BJ (cell line): ENCODE results near the gene GRAMD2B. TPM values are rescaled to one million over a fixed set of nuclear protein-coding genes. Genes with fewer than 3 reads are reported as not detected.
A peak's percentile ranks its signal among the peaks of the same experiment; 100 is the strongest.

Source experiments
- CTCF ChIA-PET: fragments of 350-600 bp; formaldehyde crosslinking; extraction: SDS; loops from one replicate; lab custom pipeline; 2021; ENCODE audit warnings: antibody characterized with exemption, inconsistent platforms; lab: Yijun Ruan, JAX
- POLR2A ChIA-PET: fragments of 300-600 bp; sonication (Branson Sonifier 250); formaldehyde crosslinking; extraction: SDS; loops from one replicate; lab custom pipeline; 2021; ENCODE audit warnings: antibody characterized with exemption; lab: Charles Lee
- DNase-seq: peaks from one replicate; pipeline ENCODE4 v3.0.0-alpha.2; 2011; ENCODE audit warnings: low read depth
- H3K27me3 ChIP-seq: 2 replicates; pipeline ENCODE4 v1.6.0; 2011; ENCODE audit warnings: low read length; ENCODE audit not compliant: control insufficient read depth, insufficient read depth
- H3K36me3 ChIP-seq: 2 replicates; pipeline ENCODE4 v1.5.1; 2011; ENCODE audit warnings: low read length; ENCODE audit not compliant: control insufficient read depth, insufficient read depth
- H3K4me3 ChIP-seq: 2 replicates; pipeline ENCODE4 v1.5.1; 2011; ENCODE audit warnings: low read depth, mild to moderate bottlenecking, control low read depth, low read length
- polyA plus RNA-seq: library from polyadenylated mRNA; depleted of rRNA; stranded (reverse); fragments of >200 nt; gene quantifications from 2 replicates; pipeline ENCODE4 v1.2.3, GENCODE V29; 2011
- TF ChIP-seq, protein P1 (sequence below): IDR thresholded peaks from 2 replicates; pipeline ENCODE4 v1.5.1; 2011; ENCODE audit warnings: low read depth, mild to moderate bottlenecking, control low read depth, inconsistent platforms, low read length, moderate library complexity; ENCODE audit not compliant: insufficient read depth

Gene GRAMD2B
- polyA plus RNA-seq, 1 experiment = 77.9 TPM

DNA sequence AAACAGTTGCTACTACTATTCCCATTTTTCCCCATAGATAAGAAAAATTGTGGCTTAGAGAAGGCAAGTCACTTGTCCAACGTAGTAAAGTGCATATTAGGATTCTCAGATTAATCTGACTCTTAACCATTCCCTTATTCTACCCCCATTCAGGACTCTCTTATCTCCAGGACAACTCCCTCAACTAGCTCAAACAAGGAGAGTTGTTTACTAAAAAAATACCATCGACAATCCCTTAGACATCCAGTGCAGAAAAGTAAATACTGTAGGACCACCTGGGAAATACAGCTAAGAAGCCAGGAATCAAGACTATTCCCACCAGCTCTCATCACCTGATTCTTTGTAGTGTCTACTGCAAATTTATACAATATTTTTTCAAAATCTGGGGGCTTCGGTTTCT, 9.4 kb upstream of the GRAMD2B start:
- CTCF ChIA-PET = interaction anchor here (1.0 kb wide), 1 partner anchor 24 kb away, joined by 3 read pairs; no protein-coding TSS in a partner anchor
- no peaks in the 10 kb centered on the region for H3K27me3 ChIP-seq
- POLR2A ChIA-PET = no interaction called here

DNA sequence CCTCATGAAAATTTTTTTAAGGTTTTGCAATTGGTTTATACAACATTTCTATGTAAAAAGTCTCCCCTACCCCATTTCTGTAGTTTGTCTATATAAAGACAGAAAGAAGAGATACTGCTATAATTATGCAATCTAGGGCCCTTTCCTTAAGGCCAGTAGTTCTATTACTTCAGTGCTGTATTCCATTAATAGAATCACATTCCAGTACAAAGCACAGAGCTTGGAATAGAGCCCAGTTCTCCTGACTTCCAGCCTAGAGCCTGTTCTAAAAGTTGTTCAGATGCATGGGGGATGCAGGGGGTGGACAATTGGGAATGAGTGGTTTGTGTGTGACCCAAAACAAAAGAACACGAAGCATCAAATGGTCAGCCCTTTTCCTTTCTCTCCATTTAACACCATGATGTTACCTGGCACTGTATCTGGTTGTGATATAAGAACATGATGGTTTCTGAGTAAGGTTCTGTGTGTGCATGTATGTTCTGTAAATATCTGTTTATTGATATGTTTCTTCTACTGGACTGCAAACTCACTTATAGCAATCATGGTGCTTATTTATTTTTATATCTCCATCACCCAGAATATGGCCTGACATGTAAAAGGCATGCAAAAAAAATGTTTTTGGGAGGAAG, 8.2 kb upstream of the GRAMD2B start:
- Histone ChIP-seq H3K4me3 (no peak overlapping the region), H3K27me3 (no peaks in the 10 kb centered on the region), H3K36me3 (no peaks in the 10 kb centered on the region)
- ChIA-PET CTCF (no interaction called here), POLR2A (interaction anchor here (0.6 kb wide), 1 partner anchor 31 kb away, joined by 6 read pairs; no protein-coding TSS in a partner anchor)
- peak; percentile 44 for DNase-seq
- TF ChIP-seq, protein P1, sequence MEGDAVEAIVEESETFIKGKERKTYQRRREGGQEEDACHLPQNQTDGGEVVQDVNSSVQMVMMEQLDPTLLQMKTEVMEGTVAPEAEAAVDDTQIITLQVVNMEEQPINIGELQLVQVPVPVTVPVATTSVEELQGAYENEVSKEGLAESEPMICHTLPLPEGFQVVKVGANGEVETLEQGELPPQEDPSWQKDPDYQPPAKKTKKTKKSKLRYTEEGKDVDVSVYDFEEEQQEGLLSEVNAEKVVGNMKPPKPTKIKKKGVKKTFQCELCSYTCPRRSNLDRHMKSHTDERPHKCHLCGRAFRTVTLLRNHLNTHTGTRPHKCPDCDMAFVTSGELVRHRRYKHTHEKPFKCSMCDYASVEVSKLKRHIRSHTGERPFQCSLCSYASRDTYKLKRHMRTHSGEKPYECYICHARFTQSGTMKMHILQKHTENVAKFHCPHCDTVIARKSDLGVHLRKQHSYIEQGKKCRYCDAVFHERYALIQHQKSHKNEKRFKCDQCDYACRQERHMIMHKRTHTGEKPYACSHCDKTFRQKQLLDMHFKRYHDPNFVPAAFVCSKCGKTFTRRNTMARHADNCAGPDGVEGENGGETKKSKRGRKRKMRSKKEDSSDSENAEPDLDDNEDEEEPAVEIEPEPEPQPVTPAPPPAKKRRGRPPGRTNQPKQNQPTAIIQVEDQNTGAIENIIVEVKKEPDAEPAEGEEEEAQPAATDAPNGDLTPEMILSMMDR = no peak

More for the DNA sequence above, 9.4 kb upstream of the GRAMD2B start:
- H3K4me3 ChIP-seq = no peak overlapping the region
- H3K36me3 ChIP-seq = no peaks in the 10 kb centered on the region
- TF ChIP-seq, protein P1 = no peak
- DNase-seq = no peak

- Histone ChIP-seq H3K36me3 (no peaks in the 10 kb centered on the region), H3K4me3 (no peak overlapping the region), H3K27me3 (no peaks in the 10 kb centered on the region)
- POLR2A ChIA-PET = no interaction called here
- CTCF ChIA-PET = interaction anchor here (1.0 kb wide), 1 partner anchor 17 kb away, joined by 3 read pairs; no protein-coding TSS in a partner anchor
- TF ChIP-seq, protein P1 = no peak
- no peak for DNase-seq
These were observed 7.4 kb upstream of the GRAMD2B start for GRCh38 chr5:126415789-126416188.

- ChIA-PET POLR2A (no interaction called here), CTCF (interaction anchor here (1.0 kb wide), 1 partner anchor 17 kb away, joined by 3 read pairs; no protein-coding TSS in a partner anchor)
- TF ChIP-seq, protein P1 = no peak
- no peaks in the 10 kb centered on the region for H3K36me3 ChIP-seq
- no peak overlapping the region for H3K4me3 ChIP-seq
- no peaks in the 10 kb centered on the region for H3K27me3 ChIP-seq
- DNase-seq = no peak
These were observed 6.8 kb upstream of the GRAMD2B start for GRCh38 chr5:126416266-126416925.

DNA sequence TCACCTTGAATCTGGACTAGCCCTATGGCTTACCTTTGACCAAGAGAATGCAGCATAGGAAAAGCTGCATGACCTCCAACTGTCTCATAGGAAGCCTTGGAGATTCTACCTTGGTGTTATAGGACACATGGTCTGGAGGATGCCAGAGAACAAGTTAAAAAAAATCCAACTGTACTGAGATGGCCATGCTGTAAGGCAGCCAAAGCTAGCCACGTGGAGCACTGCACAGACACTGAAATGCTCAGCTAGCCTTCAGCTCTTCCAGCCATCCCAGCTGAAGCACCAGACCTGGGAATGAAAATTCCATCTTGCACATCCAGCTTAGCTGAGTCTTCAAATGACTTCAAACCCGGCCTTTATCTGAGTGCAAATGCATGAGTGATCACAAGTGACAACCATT, 6.0 kb upstream of the GRAMD2B start:
- POLR2A ChIA-PET = no interaction called here
- CTCF ChIA-PET = interaction anchor here (1.0 kb wide), 1 partner anchor 63 kb away, joined by 3 read pairs; no protein-coding TSS in a partner anchor
- no peak overlapping the region for H3K4me3 ChIP-seq
- no peak for DNase-seq
- TF ChIP-seq, protein P1 = no peak
- no peaks in the 10 kb centered on the region for H3K36me3 ChIP-seq
- H3K27me3 ChIP-seq = no peaks in the 10 kb centered on the region
